ENCODE results near the gene TRMT61A.

DNA sequence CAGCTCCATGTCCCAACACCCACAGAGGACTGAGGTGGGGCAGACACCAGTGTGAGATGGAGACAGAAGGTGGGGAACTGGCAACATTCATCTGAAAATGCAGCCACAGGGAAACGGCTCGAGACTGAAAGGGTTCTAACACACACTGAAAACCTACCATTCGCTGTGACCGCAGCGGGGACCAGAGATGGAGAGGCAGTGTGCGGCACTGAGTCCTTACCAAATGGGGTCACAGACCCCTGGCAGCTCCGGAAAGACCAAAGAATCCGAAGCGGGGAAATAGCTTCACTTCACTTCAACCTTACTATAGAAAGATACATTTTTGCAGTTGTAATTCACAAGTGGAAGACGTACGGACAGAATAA is 23.8 kb downstream of the TRMT61A start:
- TF ChIP-seq, protein P1, sequence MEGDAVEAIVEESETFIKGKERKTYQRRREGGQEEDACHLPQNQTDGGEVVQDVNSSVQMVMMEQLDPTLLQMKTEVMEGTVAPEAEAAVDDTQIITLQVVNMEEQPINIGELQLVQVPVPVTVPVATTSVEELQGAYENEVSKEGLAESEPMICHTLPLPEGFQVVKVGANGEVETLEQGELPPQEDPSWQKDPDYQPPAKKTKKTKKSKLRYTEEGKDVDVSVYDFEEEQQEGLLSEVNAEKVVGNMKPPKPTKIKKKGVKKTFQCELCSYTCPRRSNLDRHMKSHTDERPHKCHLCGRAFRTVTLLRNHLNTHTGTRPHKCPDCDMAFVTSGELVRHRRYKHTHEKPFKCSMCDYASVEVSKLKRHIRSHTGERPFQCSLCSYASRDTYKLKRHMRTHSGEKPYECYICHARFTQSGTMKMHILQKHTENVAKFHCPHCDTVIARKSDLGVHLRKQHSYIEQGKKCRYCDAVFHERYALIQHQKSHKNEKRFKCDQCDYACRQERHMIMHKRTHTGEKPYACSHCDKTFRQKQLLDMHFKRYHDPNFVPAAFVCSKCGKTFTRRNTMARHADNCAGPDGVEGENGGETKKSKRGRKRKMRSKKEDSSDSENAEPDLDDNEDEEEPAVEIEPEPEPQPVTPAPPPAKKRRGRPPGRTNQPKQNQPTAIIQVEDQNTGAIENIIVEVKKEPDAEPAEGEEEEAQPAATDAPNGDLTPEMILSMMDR (IDR thresholded peaks at IDR 0.05; ENCODE audit: insufficient read depth, low read length, poor library complexity, severe bottlenecking) = no peak
- no peak for TF ChIP-seq EZH2phosphoT487 (conservative IDR thresholded peaks at IDR 0.05; ENCODE audit: low read length)

All from SU-DHL-6 (cell line).